ENCODE measurements around the gene CCDC186.

CCDC186 gene

DNA sequence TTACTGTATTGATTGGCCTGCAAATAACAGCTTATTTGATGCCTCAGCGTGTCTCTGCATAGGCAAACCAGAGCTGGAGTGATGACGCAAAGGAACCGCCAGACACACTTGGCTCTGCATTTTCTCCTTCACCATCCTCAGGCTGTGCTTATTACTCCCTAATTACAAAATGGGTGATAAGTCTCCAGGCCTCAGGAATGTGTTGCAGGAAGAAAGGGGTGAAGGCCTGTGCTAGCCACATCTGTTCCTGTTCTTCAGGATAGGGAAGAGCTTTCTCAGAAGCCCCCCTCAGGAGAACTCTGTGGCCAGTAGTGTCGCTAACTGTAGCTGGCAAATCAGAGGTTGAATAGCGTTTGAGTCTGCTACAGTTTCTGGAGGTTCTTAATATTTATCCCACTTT, 10.3 kb upstream of the CCDC186 start:
- TF ChIP-seq, protein P1, sequence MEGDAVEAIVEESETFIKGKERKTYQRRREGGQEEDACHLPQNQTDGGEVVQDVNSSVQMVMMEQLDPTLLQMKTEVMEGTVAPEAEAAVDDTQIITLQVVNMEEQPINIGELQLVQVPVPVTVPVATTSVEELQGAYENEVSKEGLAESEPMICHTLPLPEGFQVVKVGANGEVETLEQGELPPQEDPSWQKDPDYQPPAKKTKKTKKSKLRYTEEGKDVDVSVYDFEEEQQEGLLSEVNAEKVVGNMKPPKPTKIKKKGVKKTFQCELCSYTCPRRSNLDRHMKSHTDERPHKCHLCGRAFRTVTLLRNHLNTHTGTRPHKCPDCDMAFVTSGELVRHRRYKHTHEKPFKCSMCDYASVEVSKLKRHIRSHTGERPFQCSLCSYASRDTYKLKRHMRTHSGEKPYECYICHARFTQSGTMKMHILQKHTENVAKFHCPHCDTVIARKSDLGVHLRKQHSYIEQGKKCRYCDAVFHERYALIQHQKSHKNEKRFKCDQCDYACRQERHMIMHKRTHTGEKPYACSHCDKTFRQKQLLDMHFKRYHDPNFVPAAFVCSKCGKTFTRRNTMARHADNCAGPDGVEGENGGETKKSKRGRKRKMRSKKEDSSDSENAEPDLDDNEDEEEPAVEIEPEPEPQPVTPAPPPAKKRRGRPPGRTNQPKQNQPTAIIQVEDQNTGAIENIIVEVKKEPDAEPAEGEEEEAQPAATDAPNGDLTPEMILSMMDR (conservative IDR thresholded peaks at IDR 0.05): no peak
- 0 out of 2 replicates have a peak overlapping the region, but pooled peaks have one; percentile 8 for H3K27ac ChIP-seq

DNA sequence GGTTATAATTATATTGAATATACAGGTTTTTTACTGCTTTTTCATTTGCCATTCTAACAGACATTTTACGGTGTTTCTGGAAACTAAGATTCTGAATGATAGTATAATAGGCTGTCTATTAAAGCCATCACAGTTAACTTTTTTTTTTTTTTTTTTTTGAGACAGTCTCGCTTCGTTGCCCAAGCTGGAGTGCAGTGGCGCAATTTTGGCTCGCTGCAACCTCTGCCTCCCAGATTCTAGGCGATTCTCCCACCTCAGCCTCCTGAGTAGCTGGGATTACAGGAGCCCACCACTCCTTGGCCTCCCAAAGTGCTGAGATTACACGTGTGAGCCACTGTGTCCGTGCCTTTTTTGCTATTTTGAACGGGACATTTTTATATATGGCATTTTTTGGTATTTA, 9.6 kb upstream of the CCDC186 start:
- TF ChIP-seq, protein P1 (conservative IDR thresholded peaks at IDR 0.05): no peak
- H3K27ac ChIP-seq: 0 out of 2 replicates have a peak overlapping the region, but pooled peaks have one; percentile 8

DNA sequence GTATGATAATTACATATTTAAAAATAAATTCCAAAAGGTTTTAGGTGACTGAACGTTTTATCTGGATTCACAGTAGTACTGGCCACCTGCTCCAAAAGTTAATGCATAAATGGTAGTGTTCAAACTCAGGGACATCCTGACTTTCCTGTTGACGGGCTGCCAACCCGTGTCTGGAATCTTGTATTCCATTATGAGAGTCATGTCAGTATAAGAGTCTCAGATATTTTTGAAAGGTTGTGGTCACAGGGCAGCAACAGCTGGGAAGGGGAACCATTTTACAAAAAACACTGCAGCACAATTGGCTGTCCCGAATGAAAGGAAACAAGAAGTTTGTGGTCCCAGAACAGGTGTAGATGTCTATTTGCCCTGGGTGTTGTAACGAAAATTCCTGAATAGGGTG, 8.0 kb upstream of the CCDC186 start:
- TF ChIP-seq, protein P1 (conservative IDR thresholded peaks at IDR 0.05): no peak
- H3K27ac ChIP-seq: peak overlapping the region; percentile 95

DNA sequence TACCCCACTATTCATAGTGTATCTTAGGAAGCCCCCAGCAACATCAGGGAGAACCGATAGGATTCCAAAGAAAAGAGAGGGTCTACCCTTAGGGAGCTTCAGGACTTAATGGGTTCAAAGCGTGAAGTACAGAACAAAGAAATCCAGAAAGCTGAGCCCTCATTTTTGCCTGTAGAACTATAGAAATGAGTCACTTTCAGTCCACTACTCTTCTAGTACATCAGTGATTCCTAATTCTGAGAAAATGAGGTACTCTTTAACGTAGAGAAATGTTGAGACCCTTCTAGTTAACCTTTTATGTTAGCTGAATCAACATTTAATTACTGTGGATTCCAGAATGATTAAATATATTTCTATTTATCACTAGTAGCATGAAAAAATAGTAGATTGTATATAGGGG, 6.9 kb upstream of the CCDC186 start:
- peak overlapping the region; percentile 95 for H3K27ac ChIP-seq
- TF ChIP-seq, protein P1 (conservative IDR thresholded peaks at IDR 0.05): no peak

DNA sequence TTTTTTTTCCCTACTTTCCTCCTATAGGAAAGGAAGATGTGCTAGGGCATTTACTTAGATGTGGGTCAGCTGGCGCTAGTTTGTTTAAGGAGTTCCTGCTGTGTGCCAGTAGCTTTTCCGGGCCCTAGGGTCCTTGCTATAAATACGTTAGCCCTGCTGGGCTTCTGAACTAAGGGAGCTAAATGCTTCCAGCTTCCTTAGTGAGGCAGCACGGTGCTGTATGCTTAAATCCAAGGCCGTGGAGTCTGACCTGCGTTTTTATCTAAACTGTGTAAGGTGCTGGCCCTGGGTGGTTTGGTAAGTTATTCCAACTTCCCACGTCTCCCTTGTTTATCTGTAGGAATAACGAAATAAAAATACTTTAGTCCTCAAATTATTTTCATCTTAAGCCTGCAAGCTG, 5.7 kb upstream of the CCDC186 start:
- H3K27ac ChIP-seq: peak overlapping the region; percentile 95
- TF ChIP-seq, protein P1 (conservative IDR thresholded peaks at IDR 0.05): no peak

DNA sequence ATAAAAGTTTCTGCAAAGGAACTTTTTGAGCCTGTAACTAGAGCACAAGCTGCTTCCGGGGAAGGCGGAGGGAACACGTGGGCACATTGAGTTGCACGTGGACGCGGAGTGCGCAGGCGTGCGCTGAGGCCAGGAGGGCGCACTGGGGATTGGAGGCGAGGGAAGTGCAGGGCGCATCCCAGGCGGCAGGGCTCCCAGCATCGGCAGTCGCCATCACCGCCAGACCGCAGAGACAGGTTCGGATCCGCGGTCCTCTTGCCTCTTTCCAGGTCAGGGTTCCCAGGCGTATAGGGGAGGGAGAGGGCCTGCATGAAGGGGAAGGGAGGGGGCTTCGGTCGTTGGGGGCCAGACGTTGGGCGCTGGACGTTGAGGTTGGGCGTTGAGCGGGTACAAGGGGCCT, 5.1 kb upstream of the CCDC186 start, which contains the start of gene TDRD1:
TSS of gene TDRD1 (plus strand) at position 206 of the 400 bp plus-strand sequence. CDS start 8,479 bp downstream, outside the sequence.
- peak within 1 kb of the TSS; percentile 95 for H3K27ac ChIP-seq
- TF ChIP-seq, protein P1 (conservative IDR thresholded peaks at IDR 0.05): 0 out of 2 replicates have a peak, but pooled peaks have one; percentile 7

DNA sequence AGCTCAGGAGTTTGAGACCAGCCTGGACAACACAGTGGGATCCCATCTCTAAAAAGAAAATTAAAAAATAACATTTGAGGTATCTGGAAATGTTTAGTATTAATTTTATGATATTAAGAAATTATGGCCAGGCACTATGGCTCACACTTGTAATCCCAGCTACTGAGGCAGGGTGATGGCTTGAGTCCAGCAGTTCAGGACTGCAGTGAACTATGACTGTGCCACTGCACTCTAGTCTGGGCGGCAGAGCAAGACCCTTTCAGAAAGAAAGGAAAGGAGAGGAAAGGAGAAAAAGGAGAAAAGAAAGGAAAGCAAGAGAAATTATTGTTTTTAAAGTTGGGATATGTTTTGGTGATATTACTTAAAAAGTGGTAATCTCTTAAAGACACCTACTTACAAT, 2.5 kb upstream of the CCDC186 start:
- TF ChIP-seq, protein P1 (conservative IDR thresholded peaks at IDR 0.05): no peak
- H3K27ac ChIP-seq: no peak overlapping the region
